ENCODE data around the gene AK6.

AK6 gene

GRCh38 chr5:69369340-69370121 is at the start of gene AK6, which contains the start of the genes RAD17 and TAF9:
TSS of gene AK6 (minus strand) at chr5:69369520. CDS start at chr5:69369490, 30 bp downstream.
TSS of gene RAD17 (plus strand) at chr5:69369818. CDS start at chr5:69372209, 2,391 bp downstream.
TSS of gene TAF9 (minus strand) at chr5:69369520. CDS start at chr5:69365737, 3,783 bp downstream.
- peak; percentile 83 for DNase-seq (ENCODE audit: low read depth)
- no peak for TF ChIP-seq CTCF (IDR thresholded peaks at IDR 0.05; ENCODE audit: low read depth, low read length, missing control alignments)

GRCh38 chr5:69418554-69418953 is 49.2 kb upstream of the AK6 start:
- no peak for DNase-seq (ENCODE audit: low read depth)
- H3K4me3 ChIP-seq (ENCODE audit: low read depth, low read length): no peak overlapping the region
- no peak for TF ChIP-seq CTCF (IDR thresholded peaks at IDR 0.05; ENCODE audit: low read depth, low read length, missing control alignments)

More at GRCh38 chr5:69369340-69370121, at the start of gene AK6, which contains the start of the genes RAD17 and TAF9:
- H3K4me3 ChIP-seq (ENCODE audit: low read depth, low read length): peak within 1 kb of the TSS; percentile 84

GRCh38 chr5:69416699-69417098 is 47.4 kb upstream of the AK6 start:
- no peak for DNase-seq (ENCODE audit: low read depth)
- no peak overlapping the region for H3K4me3 ChIP-seq (ENCODE audit: low read depth, low read length)
- TF ChIP-seq CTCF (IDR thresholded peaks at IDR 0.05; ENCODE audit: low read depth, low read length, missing control alignments): no peak

- no peak overlapping the region for H3K4me3 ChIP-seq (ENCODE audit: low read depth, low read length)
- TF ChIP-seq CTCF (IDR thresholded peaks at IDR 0.05; ENCODE audit: low read depth, low read length, missing control alignments): no peak
- no peak for DNase-seq (ENCODE audit: low read depth)
These were observed 46.9 kb upstream of the AK6 start for GRCh38 chr5:69416180-69416579.

GRCh38 chr5:69415584-69415958 is 46.3 kb upstream of the AK6 start:
- TF ChIP-seq CTCF (IDR thresholded peaks at IDR 0.05; ENCODE audit: low read depth, low read length, missing control alignments): no peak
- H3K4me3 ChIP-seq (ENCODE audit: low read depth, low read length): peak overlapping the region; percentile 59
- no peak for DNase-seq (ENCODE audit: low read depth)

GRCh38 chr5:69414885-69415583 is 45.7 kb upstream of the AK6 start, which contains the start of gene MARVELD2:
TSS of gene MARVELD2 (plus strand) at chr5:69415116. CDS start at chr5:69419386, 4,270 bp downstream.
- DNase-seq (ENCODE audit: low read depth): no peak
- TF ChIP-seq CTCF (IDR thresholded peaks at IDR 0.05; ENCODE audit: low read depth, low read length, missing control alignments): peak; percentile 11
- peak within 1 kb of the TSS; percentile 59 for H3K4me3 ChIP-seq (ENCODE audit: low read depth, low read length)
